Measurements from ENCODE around the gene CPNE7. TPM values are rescaled to one million over a fixed set of nuclear protein-coding genes. Genes with fewer than 3 reads are reported as not detected.

CPNE7 gene
- total RNA-seq = not detected
- long read RNA-seq = 0 reads

GRCh38 chr16:89575247-89576152 lies at the start of gene CPNE7:
TSS of gene CPNE7 (plus strand) at chr16:89575758. CDS start at chr16:89575898, 140 bp downstream.
- ATAC-seq (peak; percentile 5 to 17), DNase-seq (no peak)
- intact Hi-C loops (cut with DNase I) = no loop called here

DNA sequence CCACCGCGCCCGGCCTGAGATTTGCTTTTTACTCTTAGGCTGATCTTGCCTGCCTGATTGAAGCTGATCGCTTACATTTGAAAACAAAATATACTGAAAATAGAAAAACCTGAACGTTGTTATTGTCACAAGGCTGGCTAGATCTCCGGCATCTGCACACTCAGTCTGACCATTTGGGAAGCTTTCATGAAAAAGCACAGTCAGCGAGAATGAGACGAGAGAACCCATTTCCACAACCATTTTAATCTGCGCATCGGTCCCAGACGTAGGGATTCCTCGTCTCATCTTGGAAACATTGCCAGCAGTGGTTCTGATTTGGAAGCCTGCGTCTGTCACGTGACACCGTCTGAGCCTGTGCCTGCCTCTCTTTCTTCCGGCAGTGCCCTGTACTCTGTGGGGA lies 46.5 kb upstream of the CPNE7 start:
- intact Hi-C loops (cut with DNase I) = no loop called here
- no peak for ATAC-seq
- no peak for DNase-seq

- ATAC-seq (no peak), DNase-seq (no peak)
- intact Hi-C loops (cut with DNase I) = no loop called here
Measured at GRCh38 chr16:89530401-89531381, 44.9 kb upstream of the CPNE7 start.

- ATAC-seq = no peak
- no peak for DNase-seq
Measured at GRCh38 chr16:89531821-89532526, 43.6 kb upstream of the CPNE7 start.

GRCh38 chr16:89534252-89534756 lies 41.3 kb upstream of the CPNE7 start:
- intact Hi-C loops (cut with DNase I) = no loop called here
- DNase-seq (no peak), ATAC-seq (peak; percentile 67 to 71)

More at GRCh38 chr16:89531821-89532526, 43.6 kb upstream of the CPNE7 start:
- intact Hi-C loops (cut with DNase I) = no loop called here

DNA sequence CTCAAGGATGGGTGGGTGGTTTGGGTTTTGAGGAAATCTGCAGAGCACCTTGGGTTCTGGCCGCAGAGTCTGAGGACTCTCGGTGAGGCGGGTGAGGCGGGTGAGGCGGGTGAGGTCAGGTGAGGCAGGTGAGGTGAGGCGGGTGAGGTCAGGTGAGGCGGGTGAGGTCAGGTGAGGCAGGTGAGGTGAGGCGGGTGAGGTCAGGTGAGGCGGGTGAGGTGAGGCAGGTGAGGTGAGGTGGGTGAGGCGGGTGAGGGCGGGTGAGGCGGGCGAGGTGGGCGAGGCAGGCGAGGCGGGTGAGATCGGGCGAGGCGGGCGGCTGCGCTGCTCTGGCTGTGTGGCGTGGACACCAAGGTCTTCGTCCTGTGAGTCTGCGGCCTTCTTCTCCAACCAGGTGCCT lies 39.2 kb upstream of the CPNE7 start:
- intact Hi-C loops (cut with DNase I) = no loop called here
- DNase-seq = no peak
- ATAC-seq = no peak

DNA sequence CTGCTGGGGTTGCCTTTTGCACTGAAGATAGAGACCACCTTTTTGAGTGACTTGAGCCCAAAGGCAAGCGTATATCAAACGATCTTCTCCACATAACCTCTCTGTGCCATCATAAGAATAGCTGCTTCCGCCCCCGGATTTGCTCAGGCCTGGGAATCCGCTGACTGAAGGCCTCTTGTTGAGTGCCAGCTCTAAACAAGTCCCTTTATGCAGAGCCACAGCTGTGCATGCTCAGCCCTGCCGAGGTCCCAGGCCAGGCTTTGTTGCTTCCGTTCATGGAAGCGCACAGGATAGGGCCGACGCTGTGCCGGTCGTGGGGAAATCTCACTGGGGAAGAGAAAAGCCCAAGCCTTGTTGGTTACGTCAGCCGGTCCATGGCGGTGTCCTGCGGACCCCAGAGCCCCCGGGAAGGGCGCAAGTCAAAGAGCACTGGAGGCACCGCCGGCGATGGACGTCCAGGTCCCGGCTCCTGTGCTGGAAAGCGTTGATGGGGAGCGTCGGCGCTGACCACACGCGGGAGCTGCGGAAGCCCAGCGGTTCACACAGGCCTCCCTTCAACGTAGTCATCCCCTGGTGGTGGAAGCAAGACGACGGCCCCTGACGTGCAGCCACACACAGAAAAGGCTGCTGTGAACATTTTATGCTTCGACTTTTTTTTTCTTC lies 38.5 kb upstream of the CPNE7 start:
- DNase-seq (no peak), ATAC-seq (no peak)
- intact Hi-C loops (cut with DNase I) = no loop called here

- DNase-seq (no peak), ATAC-seq (no peak)
- intact Hi-C loops (cut with DNase I) = no loop called here
Measured at GRCh38 chr16:89537549-89537925, 38.0 kb upstream of the CPNE7 start.

- no peak for ATAC-seq
- intact Hi-C loops (cut with DNase I) = no loop called here
Measured at GRCh38 chr16:89538286-89538685, 37.3 kb upstream of the CPNE7 start.

DNA sequence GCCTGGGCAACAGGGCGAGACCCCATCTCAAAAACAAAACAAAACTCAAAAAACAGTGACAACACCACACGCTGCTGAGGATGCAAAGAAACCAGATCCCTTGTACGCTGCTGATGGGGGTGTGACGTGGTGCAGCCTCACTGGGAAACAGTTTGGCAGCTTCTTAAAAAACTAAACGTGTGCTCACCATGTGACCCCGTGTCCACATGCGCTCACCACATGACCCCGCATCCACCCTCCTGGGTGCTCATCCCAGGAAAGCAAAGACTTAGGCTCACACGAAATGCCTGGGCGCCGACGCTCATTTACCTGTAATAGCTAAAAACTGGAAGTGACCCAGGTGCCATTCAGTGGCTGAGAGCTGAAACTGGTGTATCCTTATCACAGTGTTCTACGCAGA lies 35.0 kb upstream of the CPNE7 start:
- no peak for DNase-seq
- intact Hi-C loops (cut with DNase I) = no loop called here

More at GRCh38 chr16:89538286-89538685, 37.3 kb upstream of the CPNE7 start:
- DNase-seq = no peak

DNA sequence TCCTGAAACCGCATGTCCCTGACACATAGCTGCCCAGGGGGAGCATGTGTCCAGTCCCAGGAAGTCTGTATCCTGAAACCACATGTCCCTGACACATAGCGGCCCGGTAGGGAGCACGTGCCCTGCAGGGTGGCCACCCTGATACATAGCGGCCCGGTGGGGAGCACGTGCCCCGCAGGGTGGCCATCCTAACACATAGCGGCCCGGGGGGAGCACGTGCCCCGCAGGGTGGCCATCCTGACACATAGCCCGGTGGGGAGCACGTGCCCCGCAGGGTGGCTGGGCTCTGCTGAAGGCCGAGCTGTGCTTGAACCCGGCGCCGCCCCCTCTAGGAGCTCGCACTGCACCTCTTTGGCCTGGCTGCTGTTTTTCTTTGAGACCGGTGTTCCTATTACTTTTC lies 33.8 kb upstream of the CPNE7 start:
- ATAC-seq = peak in 1 of 2 donors; percentile 13
- intact Hi-C loops (cut with DNase I) = no loop called here
- no peak for DNase-seq

More for the DNA sequence above, 35.0 kb upstream of the CPNE7 start:
- peak in 1 of 2 donors; percentile 61 for ATAC-seq

- DNase-seq (no peak), ATAC-seq (no peak)
- intact Hi-C loops (cut with DNase I) = no loop called here
Measured at GRCh38 chr16:89544113-89544512, 31.4 kb upstream of the CPNE7 start.

GRCh38 chr16:89544713-89545043 lies 30.9 kb upstream of the CPNE7 start:
- DNase-seq (no peak), ATAC-seq (no peak)
- intact Hi-C loops (cut with DNase I) = no loop called here

GRCh38 chr16:89545044-89545830 lies 30.3 kb upstream of the CPNE7 start:
- intact Hi-C loops (cut with DNase I) = no loop called here

GRCh38 chr16:89545831-89546574 lies 29.6 kb upstream of the CPNE7 start:
- intact Hi-C loops (cut with DNase I) = no loop called here
- ATAC-seq = no peak
- DNase-seq = no peak

More at GRCh38 chr16:89545044-89545830, 30.3 kb upstream of the CPNE7 start:
- DNase-seq (no peak), ATAC-seq (no peak)

- intact Hi-C loops (cut with DNase I) = no loop called here
- ATAC-seq = no peak
- no peak for DNase-seq
Measured at GRCh38 chr16:89546781-89547180, 28.8 kb upstream of the CPNE7 start.

DNA sequence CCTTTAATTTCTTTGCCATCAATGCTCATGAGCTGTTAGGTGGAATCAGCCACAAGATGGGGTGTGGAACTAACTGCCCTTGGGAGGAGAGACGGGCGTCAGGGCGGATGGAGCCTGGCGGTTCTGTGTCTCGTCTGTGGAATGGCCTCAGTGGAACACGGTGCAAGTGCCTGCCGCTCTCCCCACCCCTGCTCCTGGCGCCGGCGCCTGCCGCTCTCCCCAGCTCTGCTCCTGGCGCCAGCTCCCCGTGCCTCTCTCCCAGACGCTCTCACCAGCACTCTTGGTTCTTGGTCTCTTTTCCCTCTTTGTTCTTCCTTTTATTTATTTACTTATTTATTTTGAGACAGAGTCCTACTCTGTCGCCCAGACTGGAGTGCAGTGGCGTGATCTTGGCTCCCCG lies 28.3 kb upstream of the CPNE7 start:
- ATAC-seq (no peak), DNase-seq (no peak)
- intact Hi-C loops (cut with DNase I) = no loop called here

Measured in left cardiac atrium (tissue), 4 donors.